AG04449 (cell line): Measurements from ENCODE around the gene TSPAN15.
"Not testable (repeated sequence)": the region's sequence is repeated elsewhere in the genome, so short reads cannot be mapped to it uniquely, and the experiment has no call there.

ENCODE experiments used
- CTCF ChIA-PET: fragments of 350-600 bp; formaldehyde crosslinking; extraction: SDS; loops from one replicate; lab custom pipeline; 2021; ENCODE audit warnings: antibody characterized with exemption; lab: Yijun Ruan, JAX
- POLR2A ChIA-PET: fragments of 400-600, 350-600 bp; formaldehyde crosslinking; extraction: SDS; loops from one replicate; lab custom pipeline; 2020; ENCODE audit warnings: antibody characterized with exemption, inconsistent platforms; lab: Yijun Ruan, JAX
- DNase-seq: peaks from one replicate; pipeline ENCODE4 v3.0.0-alpha.2; 2010; ENCODE audit warnings: low read depth, low spot score
- H3K4me3 ChIP-seq: 2 replicates; pipeline ENCODE4 v1.5.1; 2011; ENCODE audit warnings: low read depth, mild to moderate bottlenecking, control low read depth, low read length
- TF ChIP-seq, protein P1 (sequence below): IDR thresholded peaks from one replicate; pipeline ENCODE4 v1.5.1; 2011; ENCODE audit warnings: mild to moderate bottlenecking, moderate library complexity, low read length, control low read depth, inconsistent platforms; ENCODE audit not compliant: insufficient read depth; ENCODE audit errors: missing control alignments

The TSPAN15 gene

DNA sequence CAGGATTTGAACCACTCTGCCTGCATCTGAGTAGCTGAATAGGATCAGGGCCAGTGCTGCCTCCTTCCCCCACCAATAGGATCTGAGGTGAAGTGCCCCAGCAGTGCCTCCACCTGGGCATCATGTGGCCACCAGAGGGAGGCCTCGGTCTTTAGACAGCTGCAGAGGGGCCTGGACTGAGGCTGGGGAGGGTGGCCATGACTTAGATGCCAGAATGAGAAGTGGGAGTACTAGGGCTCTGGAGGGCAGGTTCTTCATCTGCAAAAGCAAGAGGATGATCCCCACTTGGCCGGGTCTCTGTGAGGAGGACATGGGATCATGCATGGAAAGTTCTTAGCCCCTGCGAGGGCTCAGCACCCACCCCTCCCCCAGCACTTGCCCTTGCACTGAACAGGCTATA, 65.1 kb downstream of the TSPAN15 start:
- no peak for DNase-seq
- TF ChIP-seq, protein P1, sequence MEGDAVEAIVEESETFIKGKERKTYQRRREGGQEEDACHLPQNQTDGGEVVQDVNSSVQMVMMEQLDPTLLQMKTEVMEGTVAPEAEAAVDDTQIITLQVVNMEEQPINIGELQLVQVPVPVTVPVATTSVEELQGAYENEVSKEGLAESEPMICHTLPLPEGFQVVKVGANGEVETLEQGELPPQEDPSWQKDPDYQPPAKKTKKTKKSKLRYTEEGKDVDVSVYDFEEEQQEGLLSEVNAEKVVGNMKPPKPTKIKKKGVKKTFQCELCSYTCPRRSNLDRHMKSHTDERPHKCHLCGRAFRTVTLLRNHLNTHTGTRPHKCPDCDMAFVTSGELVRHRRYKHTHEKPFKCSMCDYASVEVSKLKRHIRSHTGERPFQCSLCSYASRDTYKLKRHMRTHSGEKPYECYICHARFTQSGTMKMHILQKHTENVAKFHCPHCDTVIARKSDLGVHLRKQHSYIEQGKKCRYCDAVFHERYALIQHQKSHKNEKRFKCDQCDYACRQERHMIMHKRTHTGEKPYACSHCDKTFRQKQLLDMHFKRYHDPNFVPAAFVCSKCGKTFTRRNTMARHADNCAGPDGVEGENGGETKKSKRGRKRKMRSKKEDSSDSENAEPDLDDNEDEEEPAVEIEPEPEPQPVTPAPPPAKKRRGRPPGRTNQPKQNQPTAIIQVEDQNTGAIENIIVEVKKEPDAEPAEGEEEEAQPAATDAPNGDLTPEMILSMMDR: no peak
- H3K4me3 ChIP-seq: no peak overlapping the region
- POLR2A ChIA-PET: no interaction called here
- CTCF ChIA-PET: interaction anchor here (0.8 to 15.6 kb wide), 10 partner anchors 9 to 399 kb away, joined by 3 to 384 read pairs (median 9); no protein-coding TSS in a partner anchor

DNA sequence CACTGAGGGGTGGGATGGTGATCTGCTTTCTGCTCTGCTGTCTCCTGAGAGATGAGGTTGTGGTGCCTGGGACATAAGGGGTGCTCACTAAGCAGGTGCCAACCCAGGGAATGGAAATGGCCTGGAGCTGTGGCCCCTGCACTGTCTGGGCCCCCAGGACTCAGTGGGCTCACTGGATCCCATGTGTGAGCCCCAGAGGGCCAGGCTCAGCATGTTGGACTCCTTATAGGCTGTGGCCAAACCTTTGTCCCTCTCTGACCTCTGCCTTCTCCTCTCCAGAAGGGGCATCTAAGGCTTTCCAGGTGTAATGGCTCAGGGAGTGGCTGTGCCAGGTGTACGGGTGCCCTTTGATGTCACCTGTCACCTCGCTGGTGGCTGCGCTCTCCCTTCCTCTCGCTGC, 65.5 kb downstream of the TSPAN15 start:
- CTCF ChIA-PET: interaction anchor here (0.8 to 15.6 kb wide), 11 partner anchors 8 to 398 kb away, joined by 3 to 384 read pairs (median 5); no protein-coding TSS in a partner anchor

DNA sequence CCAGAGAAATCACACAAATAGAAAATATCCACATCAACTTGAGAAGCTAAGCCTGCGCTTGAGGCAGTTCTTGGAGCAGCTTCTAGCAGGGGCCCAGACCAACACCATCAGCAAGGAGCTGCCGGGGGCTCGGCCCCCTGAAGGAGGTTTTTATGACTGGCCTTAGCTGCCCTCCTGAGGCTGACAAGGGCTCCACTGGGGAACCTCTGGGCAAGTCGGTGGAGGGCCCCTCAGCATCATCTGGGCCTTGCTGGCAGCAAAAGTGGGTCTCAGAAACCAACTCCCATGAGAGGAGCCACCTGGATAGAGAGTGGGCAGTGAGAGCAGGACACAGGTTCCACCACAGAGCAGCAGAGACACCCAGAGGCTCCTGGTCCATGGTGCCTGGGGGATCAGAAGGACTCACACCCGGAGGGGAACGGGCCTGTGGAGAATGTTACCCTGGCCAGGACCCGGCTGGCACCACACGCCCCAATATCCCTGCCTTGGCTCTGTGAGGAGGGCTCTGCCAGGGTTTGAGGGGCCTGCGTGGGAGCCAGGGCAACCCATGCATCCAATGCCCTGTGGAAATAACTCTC, 66.1 kb downstream of the TSPAN15 start:
- POLR2A ChIA-PET: no interaction called here

More for the DNA sequence above, 65.5 kb downstream of the TSPAN15 start:
- H3K4me3 ChIP-seq: no peak overlapping the region
- TF ChIP-seq, protein P1: no peak
- DNase-seq: no peak
- POLR2A ChIA-PET: no interaction called here

DNA sequence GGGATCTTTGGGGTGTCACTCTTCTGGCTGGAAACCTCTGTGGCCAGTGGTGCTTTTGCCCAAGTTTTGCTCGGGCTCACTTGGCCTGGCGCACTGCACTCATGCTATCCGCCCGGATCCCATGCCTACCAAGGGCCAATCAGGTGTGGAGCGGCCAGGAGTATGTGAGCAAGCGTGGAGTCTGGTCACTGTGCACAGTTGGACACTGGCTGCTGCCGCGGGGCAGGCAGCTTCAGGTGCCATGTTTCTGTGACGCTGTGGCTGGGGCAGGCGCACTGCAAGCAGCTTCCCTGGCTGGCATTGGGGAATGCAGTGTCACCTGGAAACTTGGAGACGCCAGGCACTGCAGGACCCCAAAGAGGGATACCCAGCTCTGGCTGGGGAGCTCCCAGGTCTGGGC, 76.7 kb downstream of the TSPAN15 start:
- ChIA-PET POLR2A (no interaction called here), CTCF (interaction anchor here (1.0 to 1.2 kb wide), 2 partner anchors 20 to 109 kb away, joined by 3 to 4 read pairs; no protein-coding TSS in a partner anchor)
- DNase-seq: no peak
- no peak overlapping the region for H3K4me3 ChIP-seq
- TF ChIP-seq, protein P1: no peak

More for the DNA sequence above, 66.1 kb downstream of the TSPAN15 start:
- CTCF ChIA-PET: interaction anchor here (0.8 to 15.6 kb wide), 8 partner anchors 8 to 271 kb away, joined by 3 to 384 read pairs (median 5); no protein-coding TSS in a partner anchor
- H3K4me3 ChIP-seq: no peak overlapping the region
- TF ChIP-seq, protein P1: no peak
- DNase-seq: no peak

DNA sequence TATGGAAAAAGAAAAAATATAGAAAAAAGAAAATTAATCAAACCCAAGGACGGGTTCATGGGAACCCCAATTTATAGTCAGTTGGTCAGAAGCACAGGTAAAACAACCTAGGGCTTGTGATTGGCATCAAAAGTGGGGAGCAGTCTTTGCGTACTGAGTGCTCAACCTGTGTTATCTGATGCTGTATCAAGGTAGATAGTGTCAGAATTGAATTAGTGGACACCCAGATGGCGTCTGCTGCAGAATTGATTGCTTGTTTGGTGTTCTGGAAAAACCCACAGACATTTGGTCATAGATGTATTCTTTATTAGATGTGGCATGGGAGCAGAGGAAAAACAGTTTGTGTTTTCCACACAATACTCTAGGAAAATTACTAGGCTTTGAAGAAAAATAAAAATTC, 82.4 kb downstream of the TSPAN15 start:
- no peak for DNase-seq
- TF ChIP-seq, protein P1: no peak
- no peak overlapping the region for H3K4me3 ChIP-seq
- CTCF ChIA-PET: no interaction called here
- POLR2A ChIA-PET: no interaction called here

DNA sequence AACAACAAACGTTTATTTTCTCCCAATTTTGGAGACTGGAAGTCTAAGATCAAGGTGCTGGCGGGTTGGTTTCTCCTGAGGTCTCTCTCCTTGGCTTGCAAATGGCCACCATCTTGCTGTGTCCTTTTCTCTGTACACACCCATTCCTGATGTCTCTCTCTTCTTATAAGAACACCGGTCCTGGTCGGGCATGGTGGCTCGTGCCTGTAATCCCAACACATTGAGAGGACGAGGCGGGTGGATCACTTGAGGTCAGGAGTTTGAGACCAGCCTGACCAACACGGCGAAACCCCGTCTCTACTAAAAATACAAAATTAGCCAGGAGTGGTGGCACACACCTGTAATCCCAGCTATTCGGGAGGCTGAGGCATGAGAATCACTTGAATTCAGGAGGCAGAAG, 85.3 kb downstream of the TSPAN15 start:
- H3K4me3 ChIP-seq, DNase-seq, POLR2A ChIA-PET, CTCF ChIA-PET: not testable (repeated sequence)

DNA sequence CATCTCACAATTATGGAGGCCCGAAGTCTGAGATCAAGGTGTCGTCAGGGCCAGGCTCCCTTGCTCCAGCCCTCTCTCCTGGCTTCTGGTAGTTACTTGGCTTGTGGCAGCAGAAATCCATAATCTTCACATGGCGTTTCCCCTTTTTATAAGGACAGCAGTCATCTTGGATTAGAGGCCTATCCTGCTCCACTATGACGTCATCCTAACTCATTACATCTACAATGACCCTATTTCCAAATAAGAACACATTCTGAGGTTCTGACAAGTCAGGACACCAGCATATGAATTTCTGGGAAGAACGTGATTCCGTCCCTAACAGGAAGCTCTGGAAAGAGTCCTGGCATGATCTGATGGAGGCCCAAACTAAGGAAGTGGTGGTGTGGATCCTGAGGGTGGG, 86.2 kb downstream of the TSPAN15 start:
- no peak for DNase-seq
- POLR2A ChIA-PET: no interaction called here
- CTCF ChIA-PET: no interaction called here

More for the DNA sequence above, 86.2 kb downstream of the TSPAN15 start:
- no peak overlapping the region for H3K4me3 ChIP-seq
- TF ChIP-seq, protein P1: no peak
